Peyer's patch (tissue), 4 donors: ENCODE measurements around the gene IFT122. TPM values are rescaled to one million over a fixed set of nuclear protein-coding genes. Genes with fewer than 3 reads are reported as not detected.
"Not testable (repeated sequence)": the region's sequence is repeated elsewhere in the genome, so short reads cannot be mapped to it uniquely, and the experiment has no call there.

Experiments
- DNase-seq, 3 donors: peaks; one replicate each; pipeline ENCODE4 v3.0.0-alpha.2; 2017 to 2019
- H3K27ac ChIP-seq, 4 donors: fragments of 200-600 bp; sonication (generic); one replicate each; pipeline ENCODE4 v1.5.1; 2016 to 2019
- H3K27me3 ChIP-seq, 2 donors: fragments of 200-600 bp; sonication (generic); one replicate each; pipeline ENCODE4 v1.5.1; 2019
- H3K36me3 ChIP-seq, 3 donors: fragments of 200-600 bp; sonication (generic); one replicate each; pipeline ENCODE4 v1.5.1; 2016 to 2019
- H3K4me1 ChIP-seq, 4 donors: fragments of 200-600 bp; sonication (generic); one replicate each; pipeline ENCODE4 v1.5.1; 2016 to 2019
- H3K4me3 ChIP-seq, 4 donors: fragments of 200-600 bp; sonication (generic); 1 replicate in 3 of 4; 2 replicates in 1 of 4; pipeline ENCODE4 v1.5.1; 2016 to 2019; ENCODE audit warnings: mild to moderate bottlenecking in 1 of 4
- H3K9me3 ChIP-seq, 4 donors: fragments of 200-600 bp; sonication (generic); one replicate each; pipeline ENCODE4 v1.5.1; 2016 to 2019; ENCODE audit warnings: mild to moderate bottlenecking in 1 of 4
- CTCF ChIP-seq, 6 experiments: fragments of 450-650 bp in 4 of 6; fragments of 200-600 bp in 2 of 6; sonication (generic) in 1 of 6; IDR thresholded peaks; one replicate each; pipeline ENCODE4 v1.5.1; 2017 to 2019; ENCODE audit warnings: antibody characterized with exemption in 6 of 6, mild to moderate bottlenecking in 3 of 6, moderate library complexity in 1 of 6
- POLR2A ChIP-seq, 2 donors: fragments of 450-650 bp; IDR thresholded peaks; one replicate each; pipeline ENCODE4 v1.5.1; 2017; ENCODE audit warnings: antibody characterized with exemption in 2 of 2, mild to moderate bottlenecking in 2 of 2, moderate library complexity in 2 of 2
- total RNA-seq, 4 donors: library from RNA; depleted of rRNA; stranded (reverse); fragments of >200 nt; gene quantifications; one replicate each; pipeline ENCODE4 v1.1.0, GENCODE V29; 2016

IFT122 gene
- total RNA-seq, 4 donors from 2014 or later: 10.9 to 85.0 (median 26.4) TPM

GRCh38 chr3:129474984-129475804 lies 35.2 kb downstream of the IFT122 start:
- TF ChIP-seq POLR2A (IDR thresholded peaks at IDR 0.05) (no peak), CTCF (IDR thresholded peaks at IDR 0.05) (no peak)
- H3K27ac ChIP-seq: no peak overlapping the region
- no peaks in the 10 kb centered on the region for H3K4me1 ChIP-seq
- peaks cover 0 to 40% (median 0%) of the 10 kb centered on the region in 3 donors for H3K36me3 ChIP-seq
- H3K27me3 ChIP-seq: no peaks in the 10 kb centered on the region
- no peaks in the 10 kb centered on the region for H3K9me3 ChIP-seq
- no peak for DNase-seq
- H3K4me3 ChIP-seq: no peak overlapping the region

GRCh38 chr3:129475863-129476262 lies 35.8 kb downstream of the IFT122 start:
- no peak for DNase-seq
- no peak for TF ChIP-seq POLR2A (IDR thresholded peaks at IDR 0.05)
- H3K4me1 ChIP-seq: no peaks in the 10 kb centered on the region

GRCh38 chr3:129476586-129476985 lies 36.6 kb downstream of the IFT122 start:
- H3K27ac ChIP-seq: no peak overlapping the region
- TF ChIP-seq POLR2A (IDR thresholded peaks at IDR 0.05) (no peak), CTCF (IDR thresholded peaks at IDR 0.05) (no peak)
- peaks cover 0 to 40% (median 0%) of the 10 kb centered on the region in 3 donors for H3K36me3 ChIP-seq
- no peaks in the 10 kb centered on the region for H3K27me3 ChIP-seq
- H3K4me3 ChIP-seq: no peak overlapping the region
- DNase-seq: no peak
- no peaks in the 10 kb centered on the region for H3K4me1 ChIP-seq
- no peaks in the 10 kb centered on the region for H3K9me3 ChIP-seq

More at GRCh38 chr3:129475863-129476262, 35.8 kb downstream of the IFT122 start:
- Histone ChIP-seq H3K9me3 (no peaks in the 10 kb centered on the region), H3K27me3 (no peaks in the 10 kb centered on the region), H3K36me3 (peaks cover 0 to 40% (median 0%) of the 10 kb centered on the region in 3 donors), H3K27ac (no peak overlapping the region), H3K4me3 (no peak overlapping the region)

GRCh38 chr3:129481225-129481765 lies 41.3 kb downstream of the IFT122 start:
- DNase-seq, H3K4me1 ChIP-seq, H3K27me3 ChIP-seq, H3K9me3 ChIP-seq, H3K4me3 ChIP-seq: not testable (repeated sequence)
- Histone ChIP-seq H3K27ac (peak overlapping the region in 3 of 4 donors; percentile 30 to 60 (median 54)), H3K36me3 (peaks cover 0 to 37% (median 0%) of the 10 kb centered on the region in 3 donors)

- Histone ChIP-seq H3K4me3 (no peak overlapping the region), H3K36me3 (peaks cover 0 to 31% (median 0%) of the 10 kb centered on the region in 3 donors), H3K9me3 (no peaks in the 10 kb centered on the region), H3K27me3 (no peaks in the 10 kb centered on the region), H3K27ac (peak overlapping the region; percentile 27 to 60 (median 42)), H3K4me1 (peaks cover 0 to 5% (median 0%) of the 10 kb centered on the region in 4 donors)
- DNase-seq: peak in 2 of 3 donors; percentile 46 to 59
- TF ChIP-seq CTCF (IDR thresholded peaks at IDR 0.05) (no peak), POLR2A (IDR thresholded peaks at IDR 0.05) (no peak)
These were observed 41.8 kb downstream of the IFT122 start for GRCh38 chr3:129481766-129482332.

- TF ChIP-seq CTCF (IDR thresholded peaks at IDR 0.05): no peak
- no peak for TF ChIP-seq POLR2A (IDR thresholded peaks at IDR 0.05)
- Histone ChIP-seq H3K4me1 (peaks cover 0 to 5% (median 0%) of the 10 kb centered on the region in 4 donors), H3K27me3 (no peaks in the 10 kb centered on the region), H3K36me3 (peaks cover 0 to 23% (median 0%) of the 10 kb centered on the region in 3 donors), H3K9me3 (no peaks in the 10 kb centered on the region), H3K4me3 (no peak overlapping the region), H3K27ac (no peak overlapping the region)
- no peak for DNase-seq
These were observed 42.7 kb downstream of the IFT122 start for GRCh38 chr3:129482721-129483120.
